OCI-LY7 (cell line): ENCODE results near the gene PRKCI. TPM values are rescaled to one million over a fixed set of nuclear protein-coding genes. Genes with fewer than 3 reads are reported as not detected.

Experiments
- BruUV-seq: library from RNA; stranded (reverse); fragments of 400-500 nt; replicated peaks from 2 replicates; lab custom pipeline; 2021; lab: Mats Ljungman, UMichigan
- CTCF ChIA-PET: fragments of 300-600 bp; sonication (Branson Sonifier 250); formaldehyde crosslinking; loops from one replicate; lab custom pipeline; 2022; ENCODE audit warnings: antibody characterized with exemption; ENCODE audit not compliant: unreplicated experiment; lab: Charles Lee
- POLR2A ChIA-PET: fragments of 300-600 bp; sonication (Branson Sonifier 250); formaldehyde crosslinking; loops from one replicate; lab custom pipeline; 2022; ENCODE audit warnings: antibody characterized with exemption; lab: Charles Lee
- DNase-seq: peaks from one replicate; pipeline ENCODE4 v3.0.0-alpha.2; 2015; ENCODE audit warnings: low spot score
- H2AFZ ChIP-seq: fragments of 200-600 bp; sonication (generic), shearing (Covaris generic); 2 replicates; pipeline ENCODE4 v1.6.1; 2014; ENCODE audit warnings: mild to moderate bottlenecking, antibody characterized with exemption, low read length, moderate library complexity
- H3K27ac ChIP-seq: fragments of 200-600 bp; sonication (generic); 2 replicates; pipeline ENCODE4 v1.5.1; 2014; ENCODE audit warnings: mixed run types, low read depth, mild to moderate bottlenecking, moderate library complexity, low read length, inconsistent platforms; ENCODE audit not compliant: poor library complexity, severe bottlenecking
- H3K36me3 ChIP-seq: fragments of 200-600 bp; sonication (generic); 2 replicates; pipeline ENCODE4 v1.6.1; 2014; ENCODE audit warnings: mild to moderate bottlenecking, antibody characterized with exemption, low read length, moderate library complexity, mixed read lengths; ENCODE audit not compliant: insufficient read depth
- H3K4me1 ChIP-seq: fragments of 200-600 bp; sonication (generic); 2 replicates; pipeline ENCODE4 v1.5.1; 2014; ENCODE audit warnings: mild to moderate bottlenecking, low read length; ENCODE audit not compliant: insufficient read depth, poor library complexity, severe bottlenecking
- H3K4me2 ChIP-seq: fragments of 200-600 bp; sonication (generic); 2 replicates; pipeline ENCODE4 v1.6.1; 2014; ENCODE audit warnings: mild to moderate bottlenecking, low read length
- H3K4me3 ChIP-seq: fragments of 200-600 bp; sonication (generic); 2 replicates; pipeline ENCODE4 v1.5.1; 2014; ENCODE audit warnings: mild to moderate bottlenecking, low read depth, low read length; ENCODE audit not compliant: poor library complexity, severe bottlenecking
- H3K79me2 ChIP-seq: fragments of 200-600 bp; sonication (generic); 2 replicates; pipeline ENCODE4 v1.6.1; 2016; ENCODE audit warnings: low read depth, mild to moderate bottlenecking, low read length, moderate library complexity, mixed read lengths; ENCODE audit not compliant: insufficient read depth
- H3K9me2 ChIP-seq: fragments of 200-600 bp; sonication (generic); 2 replicates; pipeline ENCODE4 v1.6.1; 2016; ENCODE audit warnings: mild to moderate bottlenecking, low read length, mixed read lengths; ENCODE audit not compliant: insufficient read depth
- H3K9me3 ChIP-seq: fragments of 200-600 bp; sonication (generic); 2 replicates; pipeline ENCODE4 v1.6.1; 2014; ENCODE audit warnings: mild to moderate bottlenecking, mixed run types, low read length, mixed read lengths
- H4K20me1 ChIP-seq: fragments of 200-600 bp; sonication (generic); 2 replicates; pipeline ENCODE4 v1.6.1; 2014; ENCODE audit warnings: mild to moderate bottlenecking, antibody characterized with exemption, low read length, moderate library complexity, mixed read lengths; ENCODE audit not compliant: insufficient read depth
- EZH2phosphoT487 ChIP-seq: fragments of 200-600 bp; sonication (generic); IDR thresholded peaks from 2 replicates; pipeline ENCODE4 v1.6.1; 2018; ENCODE audit warnings: low read depth, borderline replicate concordance, mild to moderate bottlenecking, mixed run types, antibody characterized with exemption, low read length, moderate library complexity, mixed read lengths
- intact Hi-C: fragments of 100-400 bp; cut with micrococcal nuclease; formaldehyde crosslinking; loops from one replicate; pipeline ENCODE4 v1.10.0; 2022; ENCODE audit not compliant: unreplicated experiment
- total RNA-seq, 2 experiments: library from RNA; depleted of rRNA in 1 of 2; stranded (reverse); fragments of >200 nt in 1 of 2; shearing (Covaris generic) in 1 of 2; gene quantifications; 2 replicates each; pipeline ENCODE4 v1.2.3, GENCODE V29; 2014 to 2022
- TF ChIP-seq, protein P1 (sequence below): fragments of 200-600 bp; sonication (generic); conservative IDR thresholded peaks from 2 replicates; pipeline ENCODE4 v1.5.1; 2014; ENCODE audit warnings: mild to moderate bottlenecking, antibody characterized with exemption, low read length, moderate library complexity, mixed read lengths

Gene PRKCI
- total RNA-seq, 2 experiments from 2014 or later = 27.6 to 36.2 TPM

DNA sequence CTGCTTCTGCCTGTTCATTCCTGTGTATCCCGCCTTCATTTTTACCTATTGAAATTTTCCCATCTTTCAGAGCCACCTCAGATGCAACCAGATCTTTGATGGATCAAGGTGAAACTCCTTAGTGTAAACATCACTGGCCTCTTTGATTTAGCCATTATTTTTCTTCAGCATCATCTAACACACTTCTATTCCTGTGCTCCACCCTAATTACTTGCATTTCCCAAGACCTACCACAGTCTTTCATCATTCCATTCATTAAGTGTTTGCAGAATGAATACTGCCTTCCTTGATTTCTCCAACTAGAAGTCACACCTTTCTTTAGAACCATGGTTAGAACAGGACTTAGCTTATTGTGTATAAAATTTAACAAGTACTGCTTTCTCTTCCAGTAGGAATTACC, 79.8 kb downstream of the PRKCI start:
- H3K4me3 ChIP-seq = no peak overlapping the region
- no peaks in the 10 kb centered on the region for H4K20me1 ChIP-seq
- no peak for TF ChIP-seq EZH2phosphoT487
- TF ChIP-seq, protein P1, sequence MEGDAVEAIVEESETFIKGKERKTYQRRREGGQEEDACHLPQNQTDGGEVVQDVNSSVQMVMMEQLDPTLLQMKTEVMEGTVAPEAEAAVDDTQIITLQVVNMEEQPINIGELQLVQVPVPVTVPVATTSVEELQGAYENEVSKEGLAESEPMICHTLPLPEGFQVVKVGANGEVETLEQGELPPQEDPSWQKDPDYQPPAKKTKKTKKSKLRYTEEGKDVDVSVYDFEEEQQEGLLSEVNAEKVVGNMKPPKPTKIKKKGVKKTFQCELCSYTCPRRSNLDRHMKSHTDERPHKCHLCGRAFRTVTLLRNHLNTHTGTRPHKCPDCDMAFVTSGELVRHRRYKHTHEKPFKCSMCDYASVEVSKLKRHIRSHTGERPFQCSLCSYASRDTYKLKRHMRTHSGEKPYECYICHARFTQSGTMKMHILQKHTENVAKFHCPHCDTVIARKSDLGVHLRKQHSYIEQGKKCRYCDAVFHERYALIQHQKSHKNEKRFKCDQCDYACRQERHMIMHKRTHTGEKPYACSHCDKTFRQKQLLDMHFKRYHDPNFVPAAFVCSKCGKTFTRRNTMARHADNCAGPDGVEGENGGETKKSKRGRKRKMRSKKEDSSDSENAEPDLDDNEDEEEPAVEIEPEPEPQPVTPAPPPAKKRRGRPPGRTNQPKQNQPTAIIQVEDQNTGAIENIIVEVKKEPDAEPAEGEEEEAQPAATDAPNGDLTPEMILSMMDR = no peak
- ChIA-PET POLR2A (no interaction called here), CTCF (no interaction called here)
- no peak overlapping the region for H2AFZ ChIP-seq
- H3K79me2 ChIP-seq = no peaks in the 10 kb centered on the region
- no peaks in the 10 kb centered on the region for H3K9me2 ChIP-seq
- H3K36me3 ChIP-seq = peaks cover 37% of the 10 kb centered on the region
- H3K4me1 ChIP-seq = peaks cover 5% of the 10 kb centered on the region
- no peak overlapping the region for H3K4me2 ChIP-seq
- no peak for DNase-seq
- no TSS peak for BruUV-seq
- H3K27ac ChIP-seq = no peak overlapping the region
- intact Hi-C loops = loop anchor here (10.0 kb wide), 1 partner anchor 437 kb away; the partner anchor contains the start of gene LRRC31
- H3K9me3 ChIP-seq = no peaks in the 10 kb centered on the region

DNA sequence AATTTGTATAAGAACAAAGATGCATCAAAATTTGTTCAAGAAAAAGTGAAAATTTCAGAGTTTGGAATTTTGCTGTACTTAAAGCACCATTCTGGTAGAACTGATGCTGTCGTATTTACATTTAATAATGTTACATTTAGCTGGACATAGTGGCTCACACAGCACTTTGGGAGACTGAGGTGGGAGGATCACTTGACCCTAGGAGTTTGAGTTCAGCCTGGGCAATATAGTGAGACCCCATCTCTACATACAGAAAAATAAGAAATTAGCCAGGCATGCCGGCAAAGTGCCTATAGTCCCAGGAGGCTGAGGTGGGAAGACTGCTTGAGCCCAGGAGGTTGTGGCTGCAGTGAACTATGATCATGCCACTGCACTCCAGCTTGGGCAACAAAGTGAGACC, 83.8 kb downstream of the PRKCI start:
- no peak overlapping the region for H2AFZ ChIP-seq
- no peaks in the 10 kb centered on the region for H3K9me3 ChIP-seq
- TF ChIP-seq, protein P1 = no peak
- TF ChIP-seq EZH2phosphoT487 = no peak
- no TSS peak for BruUV-seq
- H3K9me2 ChIP-seq = no peaks in the 10 kb centered on the region
- no peak overlapping the region for H3K4me3 ChIP-seq
- H4K20me1 ChIP-seq = no peaks in the 10 kb centered on the region
- H3K36me3 ChIP-seq = peaks cover 10% of the 10 kb centered on the region
- no peaks in the 10 kb centered on the region for H3K79me2 ChIP-seq
- H3K4me1 ChIP-seq = no peaks in the 10 kb centered on the region
- no peak for DNase-seq
- H3K27ac ChIP-seq = no peak overlapping the region
- H3K4me2 ChIP-seq = no peak overlapping the region
- ChIA-PET CTCF (no interaction called here), POLR2A (interaction anchor here (0.6 kb wide), 1 partner anchor 18 kb away, joined by 3 read pairs; no protein-coding TSS in a partner anchor)
- intact Hi-C loops = loop anchor here (10.0 kb wide), 1 partner anchor 441 kb away; the partner anchor contains the start of gene LRRC31

GRCh38 chr3:170307671-170308405, 85.6 kb downstream of the PRKCI start:
- no peak for DNase-seq
- ChIA-PET POLR2A (interaction anchor here (0.6 to 1.8 kb wide), 8 partner anchors 9 to 251 kb away, joined by 3 to 7 read pairs (median 4); partner anchors contain the start of gene SKIL), CTCF (interaction anchor here (0.6 to 1.4 kb wide), 2 partner anchors 31 to 103 kb away, joined by 4 to 5 read pairs; no protein-coding TSS in a partner anchor)
- H3K79me2 ChIP-seq = no peaks in the 10 kb centered on the region
- H2AFZ ChIP-seq = no peak overlapping the region
- intact Hi-C loops = loop anchor here (10.0 kb wide), 1 partner anchor 443 kb away; the partner anchor contains the start of gene LRRC31
- no peak overlapping the region for H3K4me2 ChIP-seq
- H4K20me1 ChIP-seq = no peaks in the 10 kb centered on the region
- no peak overlapping the region for H3K4me3 ChIP-seq
- no peaks in the 10 kb centered on the region for H3K9me2 ChIP-seq
- no peaks in the 10 kb centered on the region for H3K9me3 ChIP-seq
- H3K36me3 ChIP-seq = no peaks in the 10 kb centered on the region
- no peak overlapping the region for H3K27ac ChIP-seq
- no peak for TF ChIP-seq EZH2phosphoT487
- TF ChIP-seq, protein P1 = no peak
- H3K4me1 ChIP-seq = no peaks in the 10 kb centered on the region
- BruUV-seq = no TSS peak
